IMR-90 (cell line): ENCODE results near the gene ALKAL2. TPM values are rescaled to one million over a fixed set of nuclear protein-coding genes. Genes with fewer than 3 reads are reported as not detected.

ENCODE experiments used
- ATAC-seq: fragments of 200-7000 bp; cut with Tn5 transposase; 2 replicates; pipeline ENCODE4 v1.9.1; 2020; ENCODE audit warnings: low read depth, mild to moderate bottlenecking, moderate library complexity
- BruUV-seq: library from RNA; stranded (reverse); fragments of 400-500 nt; replicated peaks from 2 replicates; lab custom pipeline; 2021; lab: Mats Ljungman, UMichigan
- CTCF ChIA-PET: fragments of 300-600 bp; formaldehyde crosslinking; extraction: SDS; loops from one replicate; lab custom pipeline; 2021; ENCODE audit warnings: antibody characterized with exemption; lab: Yijun Ruan, JAX
- POLR2A ChIA-PET: fragments of 300-600 bp; sonication (Branson Sonifier 250); formaldehyde crosslinking; loops from one replicate; lab custom pipeline; 2022; ENCODE audit warnings: antibody characterized with exemption; ENCODE audit not compliant: unreplicated experiment; lab: Charles Lee
- DNase-seq: peaks from one replicate; pipeline ENCODE4 v3.0.0; 2013
- H2AFZ ChIP-seq: replicated peaks from 2 replicates; pipeline ENCODE3; 2013; ENCODE audit warnings: low read length, mild to moderate bottlenecking; ENCODE audit not compliant: poor library complexity
- H2AK5ac ChIP-seq: 2 replicates; pipeline ENCODE4 v1.6.1; 2013; ENCODE audit warnings: low read depth, low read length, inconsistent platforms
- H2AK9ac ChIP-seq: replicated peaks from 2 replicates; pipeline ENCODE3; 2013; ENCODE audit warnings: mild to moderate bottlenecking, low read depth, low read length, moderate library complexity; ENCODE audit not compliant: poor library complexity
- H2BK120ac ChIP-seq: 2 replicates; pipeline ENCODE4 v1.6.1; 2013; ENCODE audit warnings: low read depth, low read length, inconsistent platforms
- H2BK15ac ChIP-seq: 3 replicates; pipeline ENCODE4 v1.6.1; 2013; ENCODE audit warnings: low read depth, low read length, inconsistent platforms
- H2BK20ac ChIP-seq: 2 replicates; pipeline ENCODE4 v1.6.1; 2013; ENCODE audit warnings: low read depth, mild to moderate bottlenecking, inconsistent platforms, low read length, moderate library complexity
- H2BK5ac ChIP-seq: 2 replicates; pipeline ENCODE4 v1.6.1; 2013; ENCODE audit warnings: mild to moderate bottlenecking, low read depth, low read length, inconsistent platforms; ENCODE audit not compliant: poor library complexity, severe bottlenecking
- H3K14ac ChIP-seq: replicated peaks from 2 replicates; pipeline ENCODE4 v1.6.1; 2013; ENCODE audit warnings: low read depth, low read length, inconsistent platforms
- H3K18ac ChIP-seq: 2 replicates; pipeline ENCODE4 v1.6.1; 2013; ENCODE audit warnings: low read depth, low read length, control low read depth
- H3K23ac ChIP-seq: 2 replicates; pipeline ENCODE4 v1.6.1; 2013; ENCODE audit warnings: low read depth, low read length, inconsistent platforms
- H3K27ac ChIP-seq: 2 replicates; pipeline ENCODE4 v1.5.1; 2013; ENCODE audit warnings: mild to moderate bottlenecking, control low read depth, low read length; ENCODE audit not compliant: insufficient read depth
- H3K27me3 ChIP-seq: 2 replicates; pipeline ENCODE4 v1.6.1; 2013; ENCODE audit warnings: low read length; ENCODE audit not compliant: control insufficient read depth, insufficient read depth
- H3K36me3 ChIP-seq: 2 replicates; pipeline ENCODE4 v1.6.1; 2013; ENCODE audit warnings: low read length, mixed read lengths; ENCODE audit not compliant: control insufficient read depth, insufficient read depth
- H3K4ac ChIP-seq: 2 replicates; pipeline ENCODE4 v1.6.1; 2013; ENCODE audit warnings: low read depth, low read length, inconsistent platforms
- H3K4me1 ChIP-seq: 2 replicates; pipeline ENCODE4 v1.6.1; 2013; ENCODE audit warnings: low read length, mixed read lengths; ENCODE audit not compliant: control insufficient read depth, insufficient read depth
- H3K4me2 ChIP-seq: 2 replicates; pipeline ENCODE4 v1.6.1; 2013; ENCODE audit warnings: low read depth, mild to moderate bottlenecking, control low read depth, low read length, moderate library complexity
- H3K4me3 ChIP-seq: 2 replicates; pipeline ENCODE4 v1.5.1; 2013; ENCODE audit warnings: low read depth, mild to moderate bottlenecking, control low read depth, low read length, moderate library complexity; ENCODE audit not compliant: insufficient read depth
- H3K56ac ChIP-seq: 2 replicates; pipeline ENCODE4 v1.6.1; 2013; ENCODE audit warnings: low read length, inconsistent platforms; ENCODE audit not compliant: insufficient read depth; ENCODE audit errors: extremely low read depth
- H3K79me1 ChIP-seq, 2 experiments: 2 replicates each; pipeline ENCODE4 v1.6.1; 2013; ENCODE audit warnings: low read length in 2 of 2, inconsistent platforms in 1 of 2, low read depth in 1 of 2
- H3K9ac ChIP-seq: 2 replicates; pipeline ENCODE4 v1.6.1; 2013; ENCODE audit warnings: low read depth, low read length, control low read depth
- H3K9me1 ChIP-seq: 2 replicates; pipeline ENCODE4 v1.6.1; 2013; ENCODE audit warnings: low read length, inconsistent platforms; ENCODE audit not compliant: insufficient read depth
- H3K9me3 ChIP-seq: 2 replicates; pipeline ENCODE4 v1.6.1; 2013; ENCODE audit warnings: low read length; ENCODE audit not compliant: control insufficient read depth, insufficient read depth
- H4K20me1 ChIP-seq: 2 replicates; pipeline ENCODE4 v1.6.1; 2013; ENCODE audit warnings: low read length, inconsistent platforms; ENCODE audit not compliant: insufficient read depth
- H4K5ac ChIP-seq: 2 replicates; pipeline ENCODE4 v1.6.1; 2013; ENCODE audit warnings: mild to moderate bottlenecking, low read depth, low read length, control low read depth
- H4K8ac ChIP-seq, 2 experiments: 2 replicates each; pipeline ENCODE4 v1.6.1; 2013; ENCODE audit warnings: low read depth in 2 of 2, low read length in 2 of 2, control low read depth in 1 of 2, inconsistent platforms in 1 of 2
- H4K91ac ChIP-seq: 2 replicates; pipeline ENCODE4 v1.6.1; 2013; ENCODE audit warnings: low read depth, low read length, inconsistent platforms; ENCODE audit not compliant: insufficient read depth
- MAFK ChIP-seq: IDR thresholded peaks from 2 replicates; pipeline ENCODE4 v1.6.1; 2012; ENCODE audit warnings: low read depth, low read length, improper control_type of control experiment
- NFE2L2 ChIP-seq: fragments of 150-350 bp; IDR thresholded peaks from 2 replicates; pipeline ENCODE4 v1.6.1; 2016; ENCODE audit warnings: low read depth, mild to moderate bottlenecking, low read length
- RAD21 ChIP-seq: IDR thresholded peaks from 2 replicates; pipeline ENCODE4 v1.6.1; 2012; ENCODE audit warnings: low read length, improper control_type of control experiment
- RCOR1 ChIP-seq: IDR thresholded peaks from 2 replicates; pipeline ENCODE4 v1.6.1; 2012; ENCODE audit warnings: mild to moderate bottlenecking, low read length, improper control_type of control experiment; ENCODE audit not compliant: insufficient replicate concordance
- dilution Hi-C: fragments of 300-500 bp; cut with HindIII; formaldehyde crosslinking; loops from one replicate; pipeline ENCODE4 v1.14.3; 2018; ENCODE audit warnings: low sequenced_read_pairs; ENCODE audit not compliant: unreplicated experiment
- in situ Hi-C: fragments of 300-500 bp; cut with MboI; formaldehyde crosslinking; loops from 3 replicates; pipeline ENCODE4 v1.14.3; 2019; ENCODE audit warnings: low sequenced_read_pairs, inconsistent platforms, mixed read lengths
- intact Hi-C: fragments of 100-400 bp; cut with micrococcal nuclease; formaldehyde crosslinking; loops from 2 replicates; pipeline ENCODE4 v1.10.0; 2022
- polyA plus RNA-seq, 3 experiments: library from polyadenylated mRNA; depleted of rRNA; stranded (reverse); fragments of >200 nt; gene quantifications; 2 replicates each; pipeline ENCODE4 v1.2.3, GENCODE V29; 2012; ENCODE audit warnings: low replicate concordance in 1 of 3
- total RNA-seq: library from RNA; depleted of rRNA; stranded (reverse); fragments of >200 nt; gene quantifications from 2 replicates; pipeline ENCODE4 v1.2.3, GENCODE V29; 2012
- TF ChIP-seq, protein P1 (sequence below): conservative IDR thresholded peaks from 2 replicates; pipeline ENCODE4 v1.5.1; 2012; ENCODE audit warnings: mild to moderate bottlenecking, low read depth, low read length, improper control_type of control experiment
- TF ChIP-seq, protein P2 (sequence below): fragments of 150-350 bp; IDR thresholded peaks from 2 replicates; pipeline ENCODE4 v1.6.1; 2017; ENCODE audit warnings: mild to moderate bottlenecking, antibody characterized with exemption, low read length, low read depth

The ALKAL2 gene
- total and polyA plus RNA-seq, 2 of the 4 experiments (the other 2 are of a cell fraction) = not detected

DNA sequence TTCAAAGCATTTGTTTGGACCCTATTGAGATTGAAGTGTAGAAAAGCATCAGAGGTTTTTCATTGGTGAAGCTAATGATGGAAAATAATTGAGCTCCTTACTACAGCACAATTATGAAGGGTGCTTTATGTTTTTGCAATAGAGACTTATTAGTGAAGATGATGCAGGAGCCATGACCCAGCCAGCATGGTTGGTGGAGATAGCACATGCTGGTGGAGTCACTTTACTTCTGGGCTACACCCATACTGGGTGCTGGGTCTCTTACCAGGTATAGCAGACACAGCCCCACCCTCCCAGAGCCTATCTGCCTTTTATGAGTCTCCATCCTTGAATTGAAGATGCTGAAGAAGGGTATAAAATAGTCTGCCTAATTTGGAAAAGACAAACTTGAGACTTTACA, 19.6 kb downstream of the ALKAL2 start:
- Histone ChIP-seq H4K91ac (no peak overlapping the region), H4K8ac (no peak overlapping the region), H3K56ac (no peak overlapping the region), H2BK20ac (no peak overlapping the region), H3K18ac (no peak overlapping the region), H3K9me1 (peaks cover 5% of the 10 kb centered on the region), H3K4me1 (peaks cover 5% of the 10 kb centered on the region; the same call in 1 of the 2 replicates), H3K4ac (no peak overlapping the region), H3K9me3 (no peaks in the 10 kb centered on the region), H2BK15ac (no peak overlapping the region), H3K27ac (no peak overlapping the region), H3K23ac (no peak overlapping the region), H3K36me3 (peaks cover 2% of the 10 kb centered on the region), H2BK120ac (no peak overlapping the region), H3K9ac (no peak overlapping the region), H3K4me3 (no peak overlapping the region), H3K4me2 (no peak overlapping the region), H2AK5ac (no peak overlapping the region), H3K79me1 (peaks cover 15 to 64% of the 10 kb centered on the region in 2 experiments), H2BK5ac (no peak overlapping the region), H2AK9ac (no peak overlapping the region), H2AFZ (no peak overlapping the region), H4K5ac (no peak overlapping the region), H4K20me1 (peaks cover 58% of the 10 kb centered on the region), H3K27me3 (no peaks in the 10 kb centered on the region), H3K14ac (no peak overlapping the region)
- intact Hi-C loops = no loop called here
- POLR2A ChIA-PET = no interaction called here
- TF ChIP-seq RAD21 (no peak), MAFK (no peak), RCOR1 (no peak), NFE2L2 (no peak)
- TF ChIP-seq, protein P1, sequence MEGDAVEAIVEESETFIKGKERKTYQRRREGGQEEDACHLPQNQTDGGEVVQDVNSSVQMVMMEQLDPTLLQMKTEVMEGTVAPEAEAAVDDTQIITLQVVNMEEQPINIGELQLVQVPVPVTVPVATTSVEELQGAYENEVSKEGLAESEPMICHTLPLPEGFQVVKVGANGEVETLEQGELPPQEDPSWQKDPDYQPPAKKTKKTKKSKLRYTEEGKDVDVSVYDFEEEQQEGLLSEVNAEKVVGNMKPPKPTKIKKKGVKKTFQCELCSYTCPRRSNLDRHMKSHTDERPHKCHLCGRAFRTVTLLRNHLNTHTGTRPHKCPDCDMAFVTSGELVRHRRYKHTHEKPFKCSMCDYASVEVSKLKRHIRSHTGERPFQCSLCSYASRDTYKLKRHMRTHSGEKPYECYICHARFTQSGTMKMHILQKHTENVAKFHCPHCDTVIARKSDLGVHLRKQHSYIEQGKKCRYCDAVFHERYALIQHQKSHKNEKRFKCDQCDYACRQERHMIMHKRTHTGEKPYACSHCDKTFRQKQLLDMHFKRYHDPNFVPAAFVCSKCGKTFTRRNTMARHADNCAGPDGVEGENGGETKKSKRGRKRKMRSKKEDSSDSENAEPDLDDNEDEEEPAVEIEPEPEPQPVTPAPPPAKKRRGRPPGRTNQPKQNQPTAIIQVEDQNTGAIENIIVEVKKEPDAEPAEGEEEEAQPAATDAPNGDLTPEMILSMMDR = no peak
- TF ChIP-seq, protein P2, sequence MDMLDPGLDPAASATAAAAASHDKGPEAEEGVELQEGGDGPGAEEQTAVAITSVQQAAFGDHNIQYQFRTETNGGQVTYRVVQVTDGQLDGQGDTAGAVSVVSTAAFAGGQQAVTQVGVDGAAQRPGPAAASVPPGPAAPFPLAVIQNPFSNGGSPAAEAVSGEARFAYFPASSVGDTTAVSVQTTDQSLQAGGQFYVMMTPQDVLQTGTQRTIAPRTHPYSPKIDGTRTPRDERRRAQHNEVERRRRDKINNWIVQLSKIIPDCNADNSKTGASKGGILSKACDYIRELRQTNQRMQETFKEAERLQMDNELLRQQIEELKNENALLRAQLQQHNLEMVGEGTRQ = no peak
- no TSS peak for BruUV-seq
- in situ Hi-C loops = no loop called here
- no peak for ATAC-seq
- no peak for DNase-seq
- dilution Hi-C loops = no loop called here
- CTCF ChIA-PET = no interaction called here
